Left kidney (tissue), 2 donors: Measurements from ENCODE around the gene SMARCA2. TPM values are rescaled to one million over a fixed set of nuclear protein-coding genes. Genes with fewer than 3 reads are reported as not detected.

Experiments used
- DNase-seq: peaks from one replicate; pipeline ENCODE4 v3.0.0-alpha.2; 2013
- polyA plus RNA-seq: library from polyadenylated mRNA; unstranded; fragments of 120-200 nt; gene quantifications from one replicate; pipeline ENCODE4 v1.2.1, GENCODE V29; 2013; ENCODE audit not compliant: insufficient read length

Gene SMARCA2
- polyA plus RNA-seq, 1 donor: 137 TPM

DNA sequence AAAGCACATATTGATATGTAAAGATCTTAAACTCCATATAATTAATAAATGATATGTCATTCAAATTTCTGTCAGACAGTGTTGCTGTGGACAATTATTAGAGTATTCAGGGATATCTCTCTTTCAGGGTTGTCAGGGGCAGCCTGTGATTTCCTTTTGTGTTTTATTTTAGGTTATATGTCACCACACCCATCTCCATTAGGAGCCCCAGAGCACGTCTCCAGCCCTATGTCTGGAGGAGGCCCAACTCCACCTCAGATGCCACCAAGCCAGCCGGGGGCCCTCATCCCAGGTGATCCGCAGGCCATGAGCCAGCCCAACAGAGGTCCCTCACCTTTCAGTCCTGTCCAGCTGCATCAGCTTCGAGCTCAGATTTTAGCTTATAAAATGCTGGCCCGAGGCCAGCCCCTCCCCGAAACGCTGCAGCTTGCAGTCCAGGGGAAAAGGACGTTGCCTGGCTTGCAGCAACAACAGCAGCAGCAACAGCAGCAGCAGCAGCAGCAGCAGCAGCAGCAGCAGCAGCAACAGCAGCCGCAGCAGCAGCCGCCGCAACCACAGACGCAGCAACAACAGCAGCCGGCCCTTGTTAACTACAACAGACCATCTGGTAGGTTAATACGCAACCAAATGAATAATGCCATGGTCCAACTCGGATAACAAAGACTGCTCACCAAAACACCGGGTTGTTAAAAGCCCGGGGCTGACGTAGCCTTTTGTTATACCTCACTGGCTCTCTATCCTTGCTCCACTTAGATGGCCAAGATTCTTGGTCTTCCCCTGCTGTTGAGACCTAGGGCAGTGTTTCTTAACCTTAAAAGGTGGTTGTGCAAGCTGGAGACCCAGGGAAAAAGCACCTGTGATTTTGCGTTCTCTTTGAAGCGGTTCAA, 24.4 kb downstream of the SMARCA2 start:
- DNase-seq: no peak

DNA sequence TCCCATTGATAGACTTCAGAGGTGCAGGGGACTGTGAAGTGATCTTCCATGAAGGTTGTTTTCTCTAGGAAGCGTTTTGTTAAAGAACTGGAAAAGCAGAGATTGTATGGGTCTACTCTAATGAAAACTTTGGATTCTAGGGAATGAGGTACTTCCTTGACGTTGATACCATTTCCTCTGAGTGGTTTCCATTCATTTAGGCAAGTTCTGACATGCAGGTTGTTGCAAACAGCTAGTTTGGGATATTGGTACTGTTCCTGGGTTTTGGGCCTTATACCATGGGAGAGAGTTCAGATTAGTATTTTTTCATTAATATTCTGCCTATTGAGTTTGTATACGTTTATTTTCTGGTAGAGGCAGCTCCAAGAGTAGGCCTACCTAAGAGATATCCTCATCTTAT, 25.7 kb downstream of the SMARCA2 start:
- no peak for DNase-seq

DNA sequence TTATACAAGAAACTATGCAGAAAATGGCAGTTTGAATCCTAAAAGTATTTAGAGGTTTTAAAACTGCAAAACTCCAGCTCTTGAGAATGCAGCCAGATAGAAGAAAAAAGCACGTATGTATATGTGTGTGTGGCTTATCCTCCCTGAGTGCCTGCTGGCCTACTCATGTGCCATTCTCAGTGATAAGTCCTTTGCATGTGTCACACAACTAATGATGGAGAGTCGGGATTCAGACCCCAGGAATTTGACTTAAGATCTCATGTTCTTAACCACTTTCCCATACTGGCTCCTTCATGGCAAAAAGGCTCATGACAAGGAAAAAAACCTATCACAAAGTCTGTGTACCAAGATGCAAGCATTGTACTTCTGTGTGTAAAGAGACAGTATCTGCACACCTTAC, 26.6 kb downstream of the SMARCA2 start:
- no peak for DNase-seq

DNA sequence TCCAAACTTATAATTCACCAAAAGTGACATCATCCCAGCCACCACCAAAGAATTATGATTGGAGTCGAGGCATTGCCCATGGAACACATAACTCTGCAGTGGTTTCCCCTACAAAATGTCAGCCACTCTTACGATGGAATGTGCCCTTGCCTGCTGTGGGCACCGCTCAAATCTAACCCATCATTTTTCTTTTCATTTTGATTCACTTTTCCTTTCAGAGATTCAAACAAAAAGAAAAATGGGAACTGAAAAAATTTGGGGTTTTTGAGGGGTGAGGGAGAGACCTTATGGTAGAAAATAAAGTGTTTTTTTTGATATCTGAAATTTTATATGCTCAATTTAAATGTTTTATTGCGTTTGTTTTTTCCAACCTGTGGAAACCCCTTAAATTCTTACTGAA, 28.1 kb downstream of the SMARCA2 start:
- DNase-seq: no peak

DNA sequence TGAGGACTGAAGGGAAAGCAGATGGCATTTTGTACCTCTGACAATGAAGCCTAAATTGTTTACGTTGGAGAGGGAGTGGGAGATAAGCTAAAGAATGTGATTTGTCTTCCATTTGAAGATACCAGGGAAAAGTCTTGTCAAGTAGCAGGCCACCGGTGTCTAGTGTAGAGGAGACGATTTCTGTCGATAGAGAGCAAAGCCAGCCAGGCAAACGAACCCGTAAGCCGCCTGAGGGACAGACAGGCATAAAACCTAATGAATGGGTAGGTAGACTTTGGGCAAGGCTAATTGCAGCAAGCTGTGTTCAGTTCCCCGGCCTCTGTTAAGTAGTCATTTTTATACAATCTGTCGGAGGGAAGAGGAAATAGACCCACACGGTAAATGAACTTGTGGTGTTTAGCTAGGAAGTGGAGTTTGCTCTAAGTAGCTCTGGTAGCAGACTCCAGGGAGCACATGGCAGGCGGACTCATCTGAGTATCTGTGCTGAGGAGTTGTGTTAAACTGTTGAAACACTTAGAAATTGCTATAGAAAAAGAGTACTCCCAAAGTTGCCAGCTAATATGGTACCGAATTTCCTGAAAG, 28.8 kb downstream of the SMARCA2 start:
- no peak for DNase-seq

DNA sequence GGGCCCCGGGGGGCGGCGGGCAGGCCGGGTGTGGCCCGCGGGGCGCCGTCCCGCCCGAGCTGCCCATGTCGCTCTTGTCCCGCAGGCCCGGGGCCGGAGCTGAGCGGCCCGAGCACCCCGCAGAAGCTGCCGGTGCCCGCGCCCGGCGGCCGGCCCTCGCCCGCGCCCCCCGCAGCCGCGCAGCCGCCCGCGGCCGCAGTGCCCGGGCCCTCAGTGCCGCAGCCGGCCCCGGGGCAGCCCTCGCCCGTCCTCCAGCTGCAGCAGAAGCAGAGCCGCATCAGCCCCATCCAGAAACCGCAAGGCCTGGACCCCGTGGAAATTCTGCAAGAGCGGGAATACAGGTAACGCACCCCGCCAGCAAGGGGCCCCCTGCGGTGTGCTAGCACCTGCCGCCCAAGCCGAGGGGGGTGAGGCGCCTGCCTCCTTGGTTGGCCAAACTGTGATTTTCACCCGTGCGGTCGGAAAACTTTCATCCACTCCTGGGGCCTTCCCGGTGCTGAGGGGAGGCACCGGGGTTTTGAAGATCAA, 32.1 kb downstream of the SMARCA2 start:
- DNase-seq: no peak

DNA sequence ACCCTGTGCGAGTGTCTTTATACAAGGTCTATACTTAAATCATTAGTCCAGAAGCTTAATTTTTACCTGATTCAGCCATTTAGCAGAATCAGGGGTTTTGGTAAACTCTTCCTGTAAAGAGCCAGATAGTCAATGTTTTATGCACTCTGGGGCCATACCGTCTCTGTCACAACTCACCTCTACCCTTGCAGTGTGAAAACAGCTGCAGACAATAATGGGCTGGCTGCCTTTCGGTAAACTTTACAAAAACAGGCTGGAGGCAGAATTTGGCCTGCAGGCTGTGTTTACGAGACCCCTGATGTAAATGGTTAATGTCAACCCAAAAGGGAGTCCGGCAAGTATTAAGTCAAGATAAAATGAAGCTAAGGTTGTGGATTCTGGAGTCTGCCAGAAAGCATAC, 32.8 kb downstream of the SMARCA2 start:
- DNase-seq: no peak

DNA sequence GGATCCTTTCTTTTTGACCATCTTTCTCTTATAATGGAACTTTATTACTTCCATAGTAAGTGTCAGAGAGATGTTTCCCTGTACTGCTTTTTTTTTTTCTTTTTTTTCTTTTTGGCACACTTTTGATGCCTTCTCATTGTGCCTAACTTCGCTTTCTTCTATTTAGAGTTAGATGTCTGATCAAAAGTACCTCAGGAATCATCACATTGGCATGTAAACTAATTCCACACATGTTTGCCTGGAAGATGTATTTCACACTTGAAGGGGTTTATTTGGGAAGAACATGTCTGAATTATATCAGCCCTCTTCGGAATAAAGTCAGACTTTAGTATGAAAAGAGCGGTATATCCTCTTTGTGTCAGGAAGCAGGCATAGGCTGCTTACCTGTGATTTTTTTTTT, 35.1 kb downstream of the SMARCA2 start:
- no peak for DNase-seq

DNA sequence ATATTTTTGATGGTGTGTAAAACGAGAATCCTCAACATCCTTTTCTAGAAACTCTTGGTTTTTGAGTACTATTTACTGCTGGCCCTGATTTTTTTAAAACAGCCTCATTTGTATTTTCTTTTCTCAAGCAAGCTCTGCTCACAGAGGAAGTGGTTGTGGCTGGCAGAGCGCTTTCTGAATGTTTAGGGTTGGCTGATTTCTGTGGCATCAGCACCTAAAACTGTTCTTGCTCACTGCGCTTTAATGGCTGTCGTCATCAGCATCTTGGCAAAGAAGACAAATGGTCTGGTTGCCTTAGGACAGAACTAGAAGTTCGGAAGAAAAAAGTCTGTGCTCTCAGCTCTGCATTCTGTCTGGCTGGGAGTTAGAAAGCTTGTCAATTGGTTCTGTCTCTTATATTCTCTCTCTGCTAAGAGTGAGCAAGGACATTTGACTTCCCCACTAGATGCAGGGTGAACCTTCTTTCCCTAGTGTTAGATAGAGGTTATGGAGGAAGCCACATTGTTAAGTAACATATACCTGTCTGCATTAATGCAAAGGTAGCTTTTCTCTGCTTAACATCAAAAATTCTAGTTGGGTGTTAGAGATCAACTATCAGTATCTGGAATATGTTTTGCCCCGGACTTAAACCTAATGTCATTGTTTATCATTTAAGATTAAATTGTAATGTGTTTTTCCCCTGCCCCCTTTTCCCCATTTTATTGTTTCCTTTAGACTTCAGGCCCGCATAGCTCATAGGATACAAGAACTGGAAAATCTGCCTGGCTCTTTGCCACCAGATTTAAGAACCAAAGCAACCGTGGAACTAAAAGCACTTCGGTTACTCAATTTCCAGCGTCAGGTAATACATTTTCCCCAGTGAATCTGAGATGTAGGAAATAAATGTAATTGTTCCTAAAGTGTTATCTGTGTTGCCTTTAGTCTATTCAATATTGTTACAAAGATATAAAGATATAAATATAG, 39.0 kb downstream of the SMARCA2 start:
- no peak for DNase-seq

DNA sequence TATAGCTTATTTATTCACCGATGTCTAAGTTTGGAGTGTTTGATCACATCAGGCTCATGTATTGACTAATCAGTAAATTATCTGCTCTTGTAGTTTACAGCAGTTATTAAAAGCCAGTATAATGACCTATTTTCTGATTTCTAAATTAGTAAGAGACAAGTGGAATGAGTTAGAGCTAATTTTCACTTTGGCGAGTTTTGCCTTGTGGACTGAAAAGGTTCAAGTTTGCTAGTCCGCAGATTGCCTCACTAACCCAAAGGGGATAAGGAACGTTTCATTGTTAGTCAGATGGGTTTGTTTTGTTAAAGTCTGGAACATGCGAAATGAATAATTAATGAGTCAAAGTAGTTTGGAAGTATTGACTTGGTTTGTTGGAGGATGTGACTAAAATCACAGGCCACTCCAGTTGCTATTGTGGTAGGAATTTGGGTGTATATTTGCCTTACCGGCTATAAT, 40.1 kb downstream of the SMARCA2 start:
- no peak for DNase-seq

DNA sequence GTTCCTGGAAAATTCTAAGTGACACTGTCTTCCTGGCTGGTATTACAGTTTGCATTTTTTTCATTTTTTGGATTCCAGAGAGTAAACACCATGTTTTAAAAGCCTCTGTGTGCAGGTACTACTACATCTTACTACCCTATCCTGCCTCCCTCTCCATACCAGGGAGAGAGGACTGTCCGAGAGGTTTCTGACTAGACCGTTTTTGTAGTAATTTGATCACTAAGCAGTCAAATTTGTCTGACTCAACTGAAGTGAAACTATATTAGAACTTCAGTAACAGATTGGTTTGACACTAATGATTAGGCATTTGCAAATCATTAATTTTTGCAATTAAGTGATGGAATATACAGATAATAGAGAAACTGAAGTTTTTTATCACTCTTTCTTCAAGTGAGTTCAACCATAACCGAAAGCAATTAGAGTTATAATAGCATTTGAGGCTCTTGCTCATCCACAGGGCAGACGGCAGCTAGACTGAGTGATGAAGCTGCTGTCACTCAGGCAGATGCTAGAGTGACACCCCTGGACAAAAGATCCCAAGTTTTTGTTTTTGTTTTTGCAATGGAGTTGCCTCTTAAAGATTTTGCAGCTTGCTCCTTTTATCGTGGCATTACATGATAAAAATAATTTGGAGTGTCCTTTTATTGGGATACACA, 44.3 kb downstream of the SMARCA2 start:
- DNase-seq: no peak

DNA sequence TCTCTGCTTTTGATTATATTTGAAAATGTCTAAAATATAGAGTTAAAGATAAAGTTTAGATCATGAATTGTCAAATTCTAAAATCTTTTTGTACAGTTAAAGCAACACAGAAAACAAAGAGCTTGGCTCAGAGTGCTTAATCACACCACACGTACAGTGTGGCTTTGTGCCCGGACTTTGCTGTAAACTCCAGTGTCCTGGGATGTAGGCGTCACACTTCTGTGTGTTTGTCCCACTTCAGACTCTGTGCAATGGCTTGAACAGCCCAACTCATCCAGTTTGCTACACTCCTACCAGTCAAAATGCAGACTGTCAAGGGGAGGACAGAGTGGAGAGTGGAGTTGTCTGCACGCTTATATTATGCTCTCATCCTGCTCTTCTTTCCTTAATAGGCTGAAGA, 45.3 kb downstream of the SMARCA2 start:
- DNase-seq: no peak

DNA sequence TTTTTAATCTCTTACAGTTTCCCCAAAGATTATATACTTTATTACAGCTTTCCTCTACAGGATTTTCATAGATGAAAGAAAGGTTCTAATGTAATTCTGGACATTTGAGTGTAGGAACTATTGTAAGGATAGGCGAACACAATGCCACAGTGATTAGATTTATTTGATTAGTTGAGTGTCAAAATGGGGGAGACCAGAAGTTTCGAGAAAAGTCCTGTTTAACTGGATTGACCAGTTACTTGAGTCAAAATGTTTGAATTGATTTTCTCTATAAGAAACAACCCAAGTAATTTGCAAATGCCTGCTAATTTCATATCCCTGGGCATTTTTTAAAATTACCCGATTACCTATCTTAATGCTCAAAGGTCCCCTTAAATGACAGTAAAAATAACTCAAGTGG, 50.6 kb downstream of the SMARCA2 start:
- no peak for DNase-seq

DNA sequence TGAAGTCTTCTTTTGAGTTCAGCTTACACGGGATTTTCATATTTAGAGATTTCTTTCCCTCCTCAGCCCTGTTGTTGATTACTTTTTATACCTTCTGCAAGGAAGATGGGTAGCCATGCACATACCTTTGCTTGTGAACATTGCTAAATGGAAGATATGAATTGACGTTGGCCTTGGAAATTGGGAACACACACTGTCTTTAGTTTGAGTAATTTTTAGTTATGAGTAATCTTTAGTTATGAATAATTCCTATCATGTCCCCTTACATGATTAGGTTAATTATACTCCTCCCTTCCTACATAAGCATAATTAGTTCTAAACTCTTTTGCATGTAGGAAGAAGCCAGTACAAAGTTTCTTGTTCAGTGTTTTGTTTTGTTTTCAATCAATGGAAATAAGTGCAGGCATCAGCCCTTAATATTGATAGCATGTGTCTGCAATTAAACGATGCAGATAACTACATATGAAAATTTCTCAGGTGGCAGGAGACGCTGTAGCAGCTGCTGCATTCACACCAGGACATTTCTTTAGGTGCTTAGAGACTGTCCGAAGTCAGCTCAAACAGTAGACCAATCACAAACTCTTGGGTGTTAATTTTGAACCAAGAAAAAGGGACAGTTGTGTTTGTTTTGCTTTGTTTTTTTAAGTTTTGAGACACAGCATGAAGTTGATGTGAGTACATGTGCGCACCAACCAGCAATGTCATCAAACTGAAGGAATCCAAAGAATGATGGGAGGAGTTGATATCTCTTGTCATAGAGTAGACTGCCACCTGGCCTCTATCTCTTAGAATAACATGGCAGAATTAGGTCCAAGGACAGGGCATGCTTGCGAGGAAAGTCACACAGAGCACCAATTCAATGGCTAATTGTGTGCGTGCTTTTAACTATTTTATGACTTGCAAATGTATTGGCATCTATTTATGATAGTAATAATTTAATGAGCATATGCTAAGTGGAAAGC, 51.4 kb downstream of the SMARCA2 start:
- DNase-seq: no peak

DNA sequence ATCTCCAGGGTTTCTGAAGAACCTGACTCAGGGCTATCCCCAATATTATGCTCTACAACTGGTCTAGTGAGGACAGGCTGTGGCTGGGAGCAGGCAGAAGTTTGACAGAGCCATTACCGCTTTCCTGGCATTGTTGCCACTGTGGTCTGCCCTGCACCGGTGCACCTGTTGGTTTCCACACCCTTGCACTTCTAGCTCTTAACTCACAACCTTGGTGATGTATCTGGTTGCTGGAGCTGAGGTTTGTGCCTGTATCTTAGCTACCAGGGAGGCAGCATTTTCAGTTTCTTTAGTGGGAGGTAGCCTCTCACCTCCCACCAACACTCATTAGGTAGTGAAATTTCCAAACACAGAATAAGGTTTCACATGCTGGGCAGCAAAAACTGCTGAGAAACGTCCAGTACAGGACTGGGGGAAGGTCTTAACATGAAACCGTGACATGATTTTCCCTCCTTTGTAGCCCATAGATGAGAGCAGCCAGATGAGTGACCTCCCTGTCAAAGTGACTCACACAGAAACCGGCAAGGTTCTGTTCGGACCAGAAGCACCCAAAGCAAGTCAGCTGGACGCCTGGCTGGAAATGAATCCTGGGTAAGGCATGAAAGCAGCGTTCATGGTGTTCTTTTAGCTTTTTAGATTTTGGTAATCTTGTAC, 57.7 kb downstream of the SMARCA2 start:
- DNase-seq: no peak

DNA sequence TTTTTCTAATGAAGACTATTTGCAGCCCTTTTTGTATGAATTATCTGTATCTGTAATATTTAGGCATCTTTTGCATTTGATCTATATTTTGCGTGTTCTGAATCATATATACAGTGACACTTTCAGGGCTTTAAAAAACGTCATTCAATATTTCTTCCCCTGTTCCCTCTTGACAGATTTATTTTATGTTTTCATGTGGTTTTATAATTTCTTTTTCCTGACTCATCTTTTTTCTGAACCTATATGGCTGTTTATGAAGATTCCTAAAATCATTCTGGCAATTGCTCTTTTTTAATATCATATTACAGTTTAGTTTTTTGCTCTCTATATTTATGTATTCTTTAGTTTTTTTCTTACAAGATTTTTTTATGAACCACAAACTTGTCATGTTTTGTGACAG, 67.6 kb downstream of the SMARCA2 start:
- no peak for DNase-seq

DNA sequence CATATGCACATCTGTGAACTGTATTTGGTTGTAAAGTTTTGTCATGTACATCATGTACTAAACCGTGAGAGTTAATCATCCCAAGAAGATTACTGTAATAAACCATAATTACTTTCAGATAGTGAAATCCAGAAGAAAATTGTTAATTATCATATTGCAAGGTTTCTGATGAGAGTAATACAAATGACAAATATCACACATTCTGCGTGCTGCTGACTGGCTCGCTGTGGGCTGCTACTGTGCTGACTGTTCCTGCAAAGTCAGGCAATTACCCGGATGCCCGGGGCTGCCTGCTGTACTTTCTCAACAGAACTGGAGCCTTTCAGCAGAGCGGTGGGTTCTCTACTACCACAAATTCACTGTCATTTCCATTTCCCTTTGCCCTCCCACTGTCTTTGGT, 68.3 kb downstream of the SMARCA2 start:
- DNase-seq: no peak

DNA sequence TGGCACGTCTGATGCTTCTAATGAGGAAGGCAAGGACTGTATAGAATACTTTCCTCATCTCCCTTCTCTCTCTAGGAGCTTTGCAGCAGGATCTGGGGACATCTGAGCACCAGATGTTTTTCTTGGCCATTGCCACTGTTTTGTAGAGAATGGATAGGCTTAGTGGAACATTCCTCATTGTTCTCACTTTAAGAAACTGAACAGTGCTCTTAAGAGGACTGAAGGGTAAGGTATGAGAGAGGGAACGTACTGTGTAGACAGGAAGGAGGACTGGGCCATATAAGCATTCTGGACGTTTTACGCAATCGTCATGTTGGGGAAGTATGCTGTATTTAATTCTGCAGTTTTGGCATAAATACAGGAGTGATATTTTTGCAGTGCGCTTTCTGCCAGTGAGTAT, 70.6 kb downstream of the SMARCA2 start:
- no peak for DNase-seq

DNA sequence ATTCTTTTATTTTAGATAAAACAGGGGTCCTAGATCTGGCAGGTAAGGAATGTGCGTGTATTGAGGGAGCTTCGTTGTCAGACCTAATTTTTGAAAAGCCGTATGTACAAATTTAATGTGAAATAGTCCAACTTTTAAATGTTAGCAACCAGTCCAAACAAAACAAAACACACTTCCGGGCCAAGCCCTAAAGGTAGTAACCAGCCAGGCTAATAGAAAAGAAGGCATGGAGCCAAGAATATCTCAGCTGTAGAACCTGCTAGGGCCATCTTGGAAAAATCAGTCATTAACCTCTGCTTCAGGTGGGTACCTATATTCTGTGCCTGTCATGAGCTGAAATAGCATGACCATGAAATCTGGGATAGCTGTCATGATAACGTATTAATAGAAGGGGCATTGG, 71.0 kb downstream of the SMARCA2 start:
- DNase-seq: no peak

DNA sequence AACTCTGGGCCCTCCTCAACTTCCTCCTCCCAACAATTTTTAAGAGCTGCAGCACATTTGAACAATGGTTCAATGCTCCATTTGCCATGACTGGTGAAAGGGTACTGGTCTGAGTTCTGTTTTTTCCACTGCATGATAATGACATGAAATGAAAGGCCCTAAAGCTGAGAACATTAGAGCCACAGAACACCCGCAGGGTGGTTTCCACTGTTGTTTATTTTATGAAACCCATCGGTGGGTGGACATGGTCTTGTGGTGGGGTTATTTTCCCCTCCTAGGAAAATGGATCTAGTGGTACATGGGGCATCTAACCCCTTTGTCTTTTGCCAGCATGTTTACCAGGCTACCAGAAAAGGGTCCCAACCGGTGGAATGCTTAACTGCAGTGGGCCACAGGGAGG, 71.8 kb downstream of the SMARCA2 start:
- DNase-seq: no peak
